Activated T-cell treated with anti-CD3 and anti-CD28 coated beads for 48 hours (primary cell): ENCODE results near the gene SNX27.

Source experiments
- DNase-seq: peaks from one replicate; pipeline ENCODE4 v3.0.0-alpha.2; 2020; ENCODE audit warnings: low read depth

Gene SNX27

GRCh38 chr1:151705753-151706463, 94.1 kb downstream of the SNX27 start:
- no peak for DNase-seq

GRCh38 chr1:151706464-151707415, 94.9 kb downstream of the SNX27 start:
- DNase-seq: no peak

DNA sequence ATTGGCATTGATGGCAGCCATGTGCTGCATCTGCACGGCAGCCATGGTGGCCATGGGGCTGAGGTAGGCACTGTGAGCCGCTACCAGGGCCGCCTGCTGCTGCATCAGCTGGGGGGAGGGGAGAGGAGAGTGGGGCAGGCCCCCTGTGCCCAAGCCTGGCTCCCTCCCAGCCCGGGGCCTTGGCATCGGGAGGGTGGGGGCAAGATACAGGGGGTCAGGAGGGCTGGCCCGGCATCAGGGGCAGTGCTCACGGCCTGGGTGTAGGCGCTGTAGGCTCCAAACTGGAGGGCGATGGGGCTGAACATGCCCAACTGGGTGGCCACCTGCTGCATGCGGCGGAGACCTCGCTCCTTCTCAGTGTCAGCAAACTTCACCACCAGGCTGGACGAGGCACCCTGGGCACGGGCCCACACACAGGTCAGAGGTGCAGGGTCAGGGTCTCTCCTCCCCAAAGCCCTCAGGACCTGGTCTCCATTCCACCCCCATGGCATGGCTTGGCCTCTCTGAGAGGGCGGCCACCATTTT, 95.8 kb downstream of the SNX27 start:
- no peak for DNase-seq

- no peak for DNase-seq
These were observed 97.0 kb downstream of the SNX27 start for GRCh38 chr1:151708891-151709290.

- peak; percentile 21 for DNase-seq
These were observed 98.5 kb downstream of the SNX27 start for GRCh38 chr1:151710187-151710840.

DNA sequence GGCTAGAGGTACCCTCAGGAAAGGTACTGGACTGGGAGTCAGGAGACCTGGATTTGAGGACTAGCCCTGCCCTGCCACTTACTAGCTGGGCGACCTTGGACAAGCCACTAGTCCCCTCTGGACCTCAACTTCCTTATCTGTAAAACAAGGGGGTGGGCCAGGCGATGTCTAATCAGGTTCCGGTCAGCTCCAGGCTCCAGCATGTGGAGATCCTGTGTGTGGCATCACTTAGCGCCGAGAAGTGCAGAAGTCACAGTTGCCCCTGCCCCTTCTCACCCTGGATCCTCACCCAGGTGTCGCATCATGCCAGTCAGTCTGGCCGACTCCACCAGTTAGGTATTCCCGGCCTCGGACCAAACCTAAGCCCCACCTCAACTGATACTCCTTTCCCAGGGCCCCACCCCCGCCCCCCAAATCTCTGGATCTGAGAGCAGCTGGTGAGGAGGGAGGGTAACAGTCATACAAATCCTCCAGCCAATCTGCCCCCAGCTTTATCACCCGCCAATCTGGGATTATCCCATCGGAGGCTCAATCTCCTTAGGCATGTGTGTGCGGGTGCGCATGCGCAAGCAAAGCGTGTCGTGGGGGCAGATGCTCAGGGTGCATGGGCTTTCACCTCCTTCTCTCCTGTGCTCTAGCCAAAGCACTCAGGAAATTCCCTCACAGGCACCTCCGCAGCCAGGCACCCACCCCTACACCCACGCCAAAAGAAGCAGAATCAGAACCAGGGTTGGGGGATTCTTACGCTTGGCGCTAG, 99.4 kb downstream of the SNX27 start:
- no peak for DNase-seq

- no peak for DNase-seq
These were observed 100.1 kb downstream of the SNX27 start for GRCh38 chr1:151711951-151712350.

- DNase-seq: no peak
These were observed 101.2 kb downstream of the SNX27 start for GRCh38 chr1:151713044-151713443.

DNA sequence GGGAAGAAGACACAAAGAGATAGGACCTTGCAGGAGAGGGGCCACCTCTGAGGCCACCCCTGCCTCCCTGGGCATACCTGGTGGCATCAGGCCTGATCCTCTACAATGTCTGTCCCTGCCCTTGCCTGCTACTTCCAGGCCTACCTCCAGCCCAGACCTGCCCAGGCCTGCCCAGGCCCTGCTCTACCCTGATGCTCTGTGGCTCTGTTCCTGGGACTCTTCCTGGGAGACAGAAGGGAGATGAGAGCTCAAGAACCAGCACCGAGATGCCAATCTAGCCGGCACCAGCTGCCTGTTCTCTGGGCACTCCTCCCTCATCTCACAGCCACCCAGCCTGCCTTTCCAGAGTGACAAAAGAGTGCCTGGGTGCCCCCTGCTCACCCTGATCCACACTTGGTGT, 102.0 kb downstream of the SNX27 start:
- DNase-seq: no peak

- DNase-seq: no peak
These were observed 103.2 kb downstream of the SNX27 start for GRCh38 chr1:151714820-151715725.

DNA sequence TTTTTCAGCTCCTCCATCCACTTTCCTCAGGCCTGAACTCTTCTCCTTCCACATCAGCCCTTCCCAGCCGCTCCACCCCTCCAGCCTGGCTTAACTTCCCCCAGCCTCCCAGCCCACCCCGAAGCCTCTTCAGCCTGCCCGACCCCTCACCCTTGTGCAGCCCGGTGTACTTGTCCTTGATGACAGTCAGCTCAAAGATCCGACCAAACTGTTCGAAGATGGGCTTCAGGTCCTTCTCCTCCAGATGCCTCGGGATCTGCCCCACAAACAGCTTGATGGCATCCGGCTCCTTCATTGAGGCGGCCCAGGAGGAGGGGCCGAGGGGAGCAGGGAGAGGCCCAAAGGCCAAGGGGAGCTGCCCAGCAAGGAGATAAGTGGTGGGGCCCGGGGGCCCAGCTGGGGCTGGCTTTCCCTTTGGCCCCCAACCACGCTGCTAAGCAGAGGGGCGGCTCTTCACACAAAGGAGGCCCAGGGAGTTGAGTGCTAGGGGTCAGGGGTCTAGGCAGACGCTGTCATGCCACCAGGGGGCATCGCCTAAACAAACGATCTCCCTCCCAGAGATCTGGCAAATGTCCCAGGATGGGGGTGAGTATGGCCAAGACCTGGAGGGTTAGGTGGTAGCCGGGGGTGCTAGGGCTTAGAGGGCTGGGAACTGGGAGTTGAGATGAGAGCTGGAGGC, 104.0 kb downstream of the SNX27 start:
- no peak for DNase-seq

DNA sequence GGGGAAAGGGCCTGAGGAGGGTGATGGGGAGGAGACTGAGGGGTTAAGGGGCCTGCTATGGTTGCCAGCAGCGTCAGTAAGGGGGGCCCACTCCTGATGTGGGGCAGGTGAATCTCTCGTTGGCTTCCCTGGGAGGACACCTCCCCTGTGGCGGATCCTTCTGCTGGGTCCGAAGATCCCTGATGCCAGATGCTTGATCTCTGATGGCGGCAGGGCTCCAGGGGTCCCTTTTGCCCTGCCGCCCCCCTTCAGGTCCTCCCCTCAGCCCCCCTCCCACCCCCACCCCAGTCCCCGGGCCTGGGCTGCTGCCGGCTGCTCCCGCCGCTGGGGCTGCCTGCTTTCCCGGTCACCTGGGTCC, 104.5 kb downstream of the SNX27 start:
- DNase-seq: no peak

DNA sequence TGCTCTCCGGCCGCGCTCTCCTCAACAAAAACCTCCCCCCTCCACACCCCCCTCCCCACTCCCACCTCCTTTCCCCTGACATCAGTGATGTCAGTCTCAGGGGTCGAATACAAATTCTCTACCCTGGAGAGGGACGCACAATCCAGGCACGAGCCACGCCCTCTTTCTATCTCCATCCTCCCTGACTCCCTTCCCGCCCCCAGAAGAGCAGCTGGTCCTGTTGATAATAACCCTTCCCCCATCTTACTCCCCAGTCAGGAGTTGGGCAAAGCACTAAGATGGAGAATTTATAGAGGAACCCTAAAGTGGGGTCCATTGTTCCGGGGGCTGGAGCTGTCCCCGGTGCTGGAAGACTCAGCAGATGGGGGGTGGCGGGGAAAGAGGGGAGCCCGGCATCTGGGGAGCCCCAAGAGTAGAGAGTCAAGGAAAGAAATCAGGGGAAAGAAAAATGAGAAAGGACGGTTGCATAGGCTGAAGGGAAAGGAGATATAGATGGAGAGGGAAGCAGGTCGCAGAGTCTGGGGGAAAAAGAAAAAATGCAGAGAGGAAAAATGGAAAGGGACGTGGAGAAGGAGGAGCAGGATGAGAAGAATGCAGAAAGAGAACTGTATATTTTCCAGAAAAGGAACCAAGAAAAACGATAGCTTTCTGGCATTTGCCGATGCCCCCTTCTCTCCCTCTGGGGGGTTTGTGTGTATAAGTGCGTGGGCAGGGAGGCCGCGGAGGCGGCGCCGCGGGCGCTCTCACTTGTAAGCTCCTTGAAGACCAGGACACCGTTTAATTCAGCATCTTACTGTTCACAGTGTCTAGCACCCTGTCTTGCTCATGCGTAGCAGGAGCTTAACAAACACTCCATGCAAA, 105.2 kb downstream of the SNX27 start, which contains the start of gene CELF3:
CELF3 (minus strand) TSS at position 33 of the 861 bp plus-strand sequence. CDS start 783 bp downstream, outside the sequence.
- no peak for DNase-seq

- no peak for DNase-seq
These were observed 106.2 kb downstream of the SNX27 start for GRCh38 chr1:151718011-151718431.

DNA sequence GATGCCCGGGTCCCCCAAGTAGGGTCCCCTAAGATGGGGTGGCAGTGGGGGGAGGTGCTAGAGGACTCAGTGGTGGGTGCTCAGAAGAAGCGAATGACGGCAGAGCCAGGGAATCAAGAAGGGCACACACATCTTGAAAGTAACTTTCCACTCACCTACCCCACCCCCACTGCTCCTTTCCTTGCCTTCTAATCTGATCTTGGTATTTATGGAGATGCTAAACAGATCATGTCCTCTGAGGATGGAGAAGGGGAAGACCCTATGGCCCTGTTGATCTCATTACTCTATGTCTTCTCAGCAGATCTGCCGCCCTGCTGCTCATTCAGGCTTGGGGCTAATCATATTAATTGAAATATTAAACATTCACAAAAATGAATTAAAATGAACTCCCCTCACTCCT, 106.8 kb downstream of the SNX27 start:
- no peak for DNase-seq

DNA sequence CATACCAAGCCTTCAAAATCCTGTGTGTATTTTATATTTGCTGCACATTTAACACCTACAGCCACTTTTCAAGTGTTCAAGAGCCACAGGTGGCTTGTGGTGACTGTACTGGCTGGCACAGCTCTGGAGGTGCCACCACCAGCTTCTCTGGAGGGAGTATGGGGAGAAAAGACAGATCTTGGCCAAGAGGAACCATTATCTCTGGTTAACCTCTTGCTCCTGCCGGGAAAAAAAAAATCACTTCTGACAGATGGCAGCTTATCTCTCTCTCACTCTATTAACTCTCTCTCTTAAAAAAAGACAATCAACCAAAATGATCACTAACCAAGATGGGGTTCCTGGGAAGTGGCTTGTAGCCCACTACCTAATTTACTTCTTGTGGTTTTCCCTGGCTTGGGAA, 108.3 kb downstream of the SNX27 start:
- no peak for DNase-seq

DNA sequence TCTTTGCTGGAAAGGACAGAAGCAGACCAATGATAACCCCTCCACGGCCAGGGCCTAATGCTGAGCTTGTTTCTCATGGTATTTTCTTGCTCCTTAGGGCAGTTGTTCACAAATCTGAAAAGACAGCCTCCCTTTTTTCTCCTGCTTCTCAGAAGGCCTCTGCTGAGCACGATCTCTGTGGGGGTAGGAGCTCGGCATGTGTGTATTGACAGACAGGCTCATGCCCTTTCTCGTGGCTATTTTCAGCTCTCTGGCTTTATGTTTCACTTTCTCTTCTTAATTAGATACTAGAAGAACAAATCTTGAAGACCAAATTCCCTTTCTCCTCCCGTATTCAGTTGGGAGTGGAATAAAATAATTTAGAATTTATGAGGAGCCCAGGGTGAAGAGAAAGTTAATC, 108.7 kb downstream of the SNX27 start:
- DNase-seq: no peak

- DNase-seq: peak; percentile 28
These were observed 109.3 kb downstream of the SNX27 start, which contains the start of gene RIIAD1 for GRCh38 chr1:151720974-151721787. RIIAD1 (plus strand) TSS chr1:151721522; CDS start chr1:151721537, 15 bp downstream.
